Measurements from ENCODE around the gene PKD1. TPM values are rescaled to one million over a fixed set of nuclear protein-coding genes. Genes with fewer than 3 reads are reported as not detected.
A peak's percentile ranks its signal among the peaks of the same experiment; 100 is the strongest.

PKD1 gene
- polyA plus RNA-seq, 1 donor from 2014 or later: 176 TPM

DNA sequence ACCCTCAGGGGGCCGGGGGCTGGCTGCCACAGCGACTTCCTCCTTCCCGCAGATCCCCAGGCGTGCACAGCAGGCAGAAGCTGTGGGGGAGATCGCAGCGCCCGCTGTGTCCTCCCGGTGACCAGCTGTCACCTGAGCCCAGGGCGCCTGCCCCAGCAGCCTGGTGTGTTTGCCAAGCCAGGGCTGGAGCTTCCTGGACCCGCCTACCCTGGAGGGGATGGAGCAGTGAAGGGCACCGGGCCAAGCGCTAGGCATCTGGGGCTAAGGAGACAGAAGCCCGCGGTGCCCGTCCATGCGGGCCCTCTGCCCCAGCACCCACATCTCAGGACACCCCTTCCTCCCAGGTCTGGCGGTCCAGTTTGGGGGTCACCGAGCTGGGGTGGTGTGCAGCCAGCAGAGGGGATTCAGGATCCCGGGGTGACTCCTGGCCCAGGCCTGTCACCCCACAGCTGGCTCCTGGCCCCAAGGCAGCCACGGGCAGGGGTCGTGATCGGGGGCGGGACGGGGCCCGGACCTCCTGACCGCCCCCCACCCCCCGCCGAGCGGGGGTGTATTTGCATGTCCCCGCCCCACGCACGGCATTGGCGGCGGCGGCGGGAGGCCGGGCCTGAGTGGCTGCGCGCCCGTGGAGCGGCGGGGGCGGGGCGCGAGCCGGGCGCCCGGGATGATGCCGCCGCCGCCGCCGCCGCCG, 12.4 kb upstream of the PKD1 start, which contains the start of gene RAB26:
Gene RAB26, plus strand, starts transcription at position 645 of the 691 bp plus-strand sequence. CDS start 159 bp downstream, outside the sequence.
- Histone ChIP-seq H3K27me3 (ENCODE audit: insufficient read depth, low read depth, low read length) (peaks cover 16% of the 10 kb centered on the region), H3K4me3 (ENCODE audit: low read length) (peak within 1 kb of the TSS; percentile 57), H3K4me2 (ENCODE audit: low read length) (no peak within 1 kb of the TSS), H3F3A (ENCODE audit: insufficient read depth, low read length, poor library complexity, severe bottlenecking) (no peaks in the 10 kb centered on the region), H3K36me3 (ENCODE audit: insufficient read depth, low read length) (no peaks in the 10 kb centered on the region), H3K9ac (ENCODE audit: low read length) (peak within 1 kb of the TSS; percentile 38), H3K27ac (ENCODE audit: low read length) (no peak within 1 kb of the TSS), H3K79me2 (replicated peaks; ENCODE audit: insufficient read depth, low read length) (peaks cover 4% of the 10 kb centered on the region), H3K9me2 (ENCODE audit: insufficient read depth, low read length) (no peaks in the 10 kb centered on the region), H4K20me1 (ENCODE audit: insufficient read depth) (peaks cover 10% of the 10 kb centered on the region), H3K9me3 (ENCODE audit: low read length) (no peaks in the 10 kb centered on the region), H2AFZ (ENCODE audit: low read depth, low read length) (no peak within 1 kb of the TSS)
- TF ChIP-seq POLR2AphosphoS5 (IDR thresholded peaks at IDR 0.05) (no peak), MXI1 (conservative IDR thresholded peaks at IDR 0.05; ENCODE audit: poor library complexity, severe bottlenecking) (no peak), SMC3 (conservative IDR thresholded peaks at IDR 0.05; ENCODE audit: poor library complexity) (no peak), EP300 (conservative IDR thresholded peaks at IDR 0.05; ENCODE audit: poor library complexity, severe bottlenecking) (no peak), TAF1 (IDR thresholded peaks at IDR 0.05; ENCODE audit: low read depth) (no peak), EZH2 (IDR thresholded peaks at IDR 0.05; ENCODE audit: borderline replicate concordance, insufficient read depth, low read length, poor library complexity, severe bottlenecking) (no peak)
- TF ChIP-seq, protein P1, sequence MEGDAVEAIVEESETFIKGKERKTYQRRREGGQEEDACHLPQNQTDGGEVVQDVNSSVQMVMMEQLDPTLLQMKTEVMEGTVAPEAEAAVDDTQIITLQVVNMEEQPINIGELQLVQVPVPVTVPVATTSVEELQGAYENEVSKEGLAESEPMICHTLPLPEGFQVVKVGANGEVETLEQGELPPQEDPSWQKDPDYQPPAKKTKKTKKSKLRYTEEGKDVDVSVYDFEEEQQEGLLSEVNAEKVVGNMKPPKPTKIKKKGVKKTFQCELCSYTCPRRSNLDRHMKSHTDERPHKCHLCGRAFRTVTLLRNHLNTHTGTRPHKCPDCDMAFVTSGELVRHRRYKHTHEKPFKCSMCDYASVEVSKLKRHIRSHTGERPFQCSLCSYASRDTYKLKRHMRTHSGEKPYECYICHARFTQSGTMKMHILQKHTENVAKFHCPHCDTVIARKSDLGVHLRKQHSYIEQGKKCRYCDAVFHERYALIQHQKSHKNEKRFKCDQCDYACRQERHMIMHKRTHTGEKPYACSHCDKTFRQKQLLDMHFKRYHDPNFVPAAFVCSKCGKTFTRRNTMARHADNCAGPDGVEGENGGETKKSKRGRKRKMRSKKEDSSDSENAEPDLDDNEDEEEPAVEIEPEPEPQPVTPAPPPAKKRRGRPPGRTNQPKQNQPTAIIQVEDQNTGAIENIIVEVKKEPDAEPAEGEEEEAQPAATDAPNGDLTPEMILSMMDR (IDR thresholded peaks at IDR 0.05; ENCODE audit: poor library complexity, severe bottlenecking): no peak

DNA sequence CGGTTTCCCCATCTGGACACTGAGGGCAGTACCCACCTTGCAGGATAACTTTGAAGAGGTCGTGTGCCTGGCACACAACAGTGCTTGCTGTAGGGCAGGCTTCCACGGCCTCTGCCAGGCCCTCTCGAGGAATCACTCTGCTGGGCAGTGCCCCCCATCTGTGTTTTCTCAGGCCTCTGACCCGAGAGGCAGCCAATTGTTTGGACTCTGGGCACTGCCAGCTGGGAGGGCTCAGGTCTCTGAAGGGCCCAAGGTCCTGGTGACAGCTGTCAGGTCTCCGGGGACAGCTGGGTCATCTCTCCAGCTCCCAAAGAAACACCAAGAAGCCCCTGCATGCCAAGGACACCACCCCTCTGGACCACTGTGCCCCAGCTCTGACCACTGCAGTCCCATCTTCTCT, 11.7 kb upstream of the PKD1 start:
- Histone ChIP-seq H4K20me1 (ENCODE audit: insufficient read depth) (peaks cover 4% of the 10 kb centered on the region), H3F3A (ENCODE audit: insufficient read depth, low read length, poor library complexity, severe bottlenecking) (no peaks in the 10 kb centered on the region), H3K36me3 (ENCODE audit: insufficient read depth, low read length) (no peaks in the 10 kb centered on the region), H3K79me2 (replicated peaks; ENCODE audit: insufficient read depth, low read length) (no peaks in the 10 kb centered on the region), H2AFZ (ENCODE audit: low read depth, low read length) (no peak overlapping the region), H3K9ac (ENCODE audit: low read length) (no peak overlapping the region), H3K9me2 (ENCODE audit: insufficient read depth, low read length) (no peaks in the 10 kb centered on the region), H3K27ac (ENCODE audit: low read length) (no peak overlapping the region), H3K9me3 (ENCODE audit: low read length) (no peaks in the 10 kb centered on the region), H3K4me2 (ENCODE audit: low read length) (no peak overlapping the region), H3K4me3 (ENCODE audit: low read length) (no peak overlapping the region), H3K27me3 (ENCODE audit: insufficient read depth, low read depth, low read length) (peaks cover 16% of the 10 kb centered on the region)
- TF ChIP-seq RAD21 (conservative IDR thresholded peaks at IDR 0.05): no peak
- TF ChIP-seq POLR2AphosphoS5 (IDR thresholded peaks at IDR 0.05): no peak
- TF ChIP-seq EP300 (conservative IDR thresholded peaks at IDR 0.05; ENCODE audit: poor library complexity, severe bottlenecking): no peak
- no peak for TF ChIP-seq MXI1 (conservative IDR thresholded peaks at IDR 0.05; ENCODE audit: poor library complexity, severe bottlenecking)
- TF ChIP-seq TAF1 (IDR thresholded peaks at IDR 0.05; ENCODE audit: low read depth): no peak
- TF ChIP-seq, protein P2, sequence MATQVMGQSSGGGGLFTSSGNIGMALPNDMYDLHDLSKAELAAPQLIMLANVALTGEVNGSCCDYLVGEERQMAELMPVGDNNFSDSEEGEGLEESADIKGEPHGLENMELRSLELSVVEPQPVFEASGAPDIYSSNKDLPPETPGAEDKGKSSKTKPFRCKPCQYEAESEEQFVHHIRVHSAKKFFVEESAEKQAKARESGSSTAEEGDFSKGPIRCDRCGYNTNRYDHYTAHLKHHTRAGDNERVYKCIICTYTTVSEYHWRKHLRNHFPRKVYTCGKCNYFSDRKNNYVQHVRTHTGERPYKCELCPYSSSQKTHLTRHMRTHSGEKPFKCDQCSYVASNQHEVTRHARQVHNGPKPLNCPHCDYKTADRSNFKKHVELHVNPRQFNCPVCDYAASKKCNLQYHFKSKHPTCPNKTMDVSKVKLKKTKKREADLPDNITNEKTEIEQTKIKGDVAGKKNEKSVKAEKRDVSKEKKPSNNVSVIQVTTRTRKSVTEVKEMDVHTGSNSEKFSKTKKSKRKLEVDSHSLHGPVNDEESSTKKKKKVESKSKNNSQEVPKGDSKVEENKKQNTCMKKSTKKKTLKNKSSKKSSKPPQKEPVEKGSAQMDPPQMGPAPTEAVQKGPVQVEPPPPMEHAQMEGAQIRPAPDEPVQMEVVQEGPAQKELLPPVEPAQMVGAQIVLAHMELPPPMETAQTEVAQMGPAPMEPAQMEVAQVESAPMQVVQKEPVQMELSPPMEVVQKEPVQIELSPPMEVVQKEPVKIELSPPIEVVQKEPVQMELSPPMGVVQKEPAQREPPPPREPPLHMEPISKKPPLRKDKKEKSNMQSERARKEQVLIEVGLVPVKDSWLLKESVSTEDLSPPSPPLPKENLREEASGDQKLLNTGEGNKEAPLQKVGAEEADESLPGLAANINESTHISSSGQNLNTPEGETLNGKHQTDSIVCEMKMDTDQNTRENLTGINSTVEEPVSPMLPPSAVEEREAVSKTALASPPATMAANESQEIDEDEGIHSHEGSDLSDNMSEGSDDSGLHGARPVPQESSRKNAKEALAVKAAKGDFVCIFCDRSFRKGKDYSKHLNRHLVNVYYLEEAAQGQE (IDR thresholded peaks at IDR 0.05; ENCODE audit: borderline replicate concordance): no peak
- no peak for TF ChIP-seq EZH2 (IDR thresholded peaks at IDR 0.05; ENCODE audit: borderline replicate concordance, insufficient read depth, low read length, poor library complexity, severe bottlenecking)
- no peak for TF ChIP-seq SMC3 (conservative IDR thresholded peaks at IDR 0.05; ENCODE audit: poor library complexity)
- TF ChIP-seq, protein P1 (IDR thresholded peaks at IDR 0.05; ENCODE audit: poor library complexity, severe bottlenecking): no peak

Measured in neural cell (in vitro differentiated cells).